Glomerular visceral epithelial cell (primary cell): ENCODE results near the gene WNT1.
A peak's percentile ranks its signal among the peaks of the same experiment; 100 is the strongest.

ENCODE experiments used
- DNase-seq: peaks from one replicate; pipeline ENCODE4 v3.0.0-alpha.2; 2016; ENCODE audit errors: extremely low spot score

Gene WNT1

DNA sequence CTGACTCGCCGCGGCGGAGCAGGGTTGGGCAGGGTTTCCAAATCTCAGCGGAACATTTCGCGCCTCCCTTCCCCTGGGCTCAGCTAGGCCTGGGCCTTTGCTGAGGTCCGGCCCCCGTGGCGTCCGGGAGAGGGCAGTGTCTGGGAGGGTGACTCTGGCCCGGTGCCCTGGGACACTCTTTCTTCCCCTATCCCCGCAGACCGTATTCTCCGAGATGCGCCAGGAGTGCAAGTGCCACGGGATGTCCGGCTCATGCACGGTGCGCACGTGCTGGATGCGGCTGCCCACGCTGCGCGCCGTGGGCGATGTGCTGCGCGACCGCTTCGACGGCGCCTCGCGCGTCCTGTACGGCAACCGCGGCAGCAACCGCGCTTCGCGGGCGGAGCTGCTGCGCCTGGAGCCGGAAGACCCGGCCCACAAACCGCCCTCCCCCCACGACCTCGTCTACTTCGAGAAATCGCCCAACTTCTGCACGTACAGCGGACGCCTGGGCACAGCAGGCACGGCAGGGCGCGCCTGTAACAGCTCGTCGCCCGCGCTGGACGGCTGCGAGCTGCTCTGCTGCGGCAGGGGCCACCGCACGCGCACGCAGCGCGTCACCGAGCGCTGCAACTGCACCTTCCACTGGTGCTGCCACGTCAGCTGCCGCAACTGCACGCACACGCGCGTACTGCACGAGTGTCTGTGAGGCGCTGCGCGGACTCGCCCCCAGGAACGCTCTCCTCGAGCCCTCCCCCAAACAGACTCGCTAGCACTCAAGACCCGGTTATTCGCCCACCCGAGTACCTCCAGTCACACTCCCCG lies 3.0 kb downstream of the WNT1 start:
- DNase-seq, result no peak

DNA sequence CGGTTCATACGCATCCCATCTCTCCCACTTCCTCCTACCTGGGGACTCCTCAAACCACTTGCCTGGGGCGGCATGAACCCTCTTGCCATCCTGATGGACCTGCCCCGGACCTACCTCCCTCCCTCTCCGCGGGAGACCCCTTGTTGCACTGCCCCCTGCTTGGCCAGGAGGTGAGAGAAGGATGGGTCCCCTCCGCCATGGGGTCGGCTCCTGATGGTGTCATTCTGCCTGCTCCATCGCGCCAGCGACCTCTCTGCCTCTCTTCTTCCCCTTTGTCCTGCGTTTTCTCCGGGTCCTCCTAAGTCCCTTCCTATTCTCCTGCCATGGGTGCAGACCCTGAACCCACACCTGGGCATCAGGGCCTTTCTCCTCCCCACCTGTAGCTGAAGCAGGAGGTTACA lies 3.6 kb downstream of the WNT1 start:
- no peak for DNase-seq

- no peak for DNase-seq
These were observed 4.4 kb downstream of the WNT1 start for GRCh38 chr12:48982397-48983080.

DNA sequence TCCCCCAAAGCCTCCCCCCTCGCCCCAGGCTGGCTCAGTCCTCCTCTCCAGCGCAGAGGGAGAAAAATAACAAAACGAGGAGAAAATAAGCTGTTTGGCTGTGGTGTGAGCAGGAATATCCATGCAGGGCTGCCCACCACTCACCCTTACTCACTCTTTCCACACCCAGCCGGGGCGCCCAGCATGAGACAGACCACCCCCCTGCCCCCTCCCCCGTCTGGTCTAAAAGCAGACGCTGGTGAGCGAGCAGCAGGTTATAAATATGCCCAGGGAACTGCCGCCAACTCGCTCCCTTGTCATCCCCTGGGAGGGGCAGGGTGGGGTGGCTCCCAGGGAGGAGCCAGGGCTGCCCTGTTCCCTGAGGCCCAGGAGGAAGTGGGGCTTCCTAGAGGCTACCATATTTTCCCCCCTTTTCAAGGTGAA lies 7.4 kb downstream of the WNT1 start:
- DNase-seq, result no peak

GRCh38 chr12:48985901-48986300 lies 7.8 kb downstream of the WNT1 start:
- no peak for DNase-seq

GRCh38 chr12:48986720-48987291 lies 8.7 kb downstream of the WNT1 start:
- no peak for DNase-seq

- peak; percentile 55 for DNase-seq
These were observed 10.0 kb downstream of the WNT1 start for GRCh38 chr12:48988030-48988649.

- no peak for DNase-seq
These were observed 12.4 kb downstream of the WNT1 start for GRCh38 chr12:48990552-48990951.

GRCh38 chr12:48991247-48992050 lies 13.3 kb downstream of the WNT1 start:
- DNase-seq, result no peak

DNA sequence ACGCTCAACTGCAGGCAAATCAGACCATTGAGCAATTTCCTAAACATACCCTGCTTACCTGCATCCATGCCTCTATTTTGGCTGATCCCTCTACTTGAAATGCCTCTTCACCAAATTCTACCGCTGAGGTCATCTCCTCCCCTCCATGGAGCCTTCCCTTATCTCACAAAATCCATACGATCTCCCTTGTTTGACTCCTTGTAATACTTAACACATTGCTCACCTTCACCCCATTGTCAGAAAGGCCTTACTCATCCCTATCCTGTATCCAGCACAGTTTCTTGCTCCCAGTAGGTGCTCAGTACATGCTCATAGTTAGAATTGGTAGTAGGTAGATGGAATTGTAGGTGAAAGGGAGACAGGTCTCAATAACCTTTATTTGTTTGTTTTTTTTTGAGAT lies 15.7 kb downstream of the WNT1 start:
- no peak for DNase-seq

DNA sequence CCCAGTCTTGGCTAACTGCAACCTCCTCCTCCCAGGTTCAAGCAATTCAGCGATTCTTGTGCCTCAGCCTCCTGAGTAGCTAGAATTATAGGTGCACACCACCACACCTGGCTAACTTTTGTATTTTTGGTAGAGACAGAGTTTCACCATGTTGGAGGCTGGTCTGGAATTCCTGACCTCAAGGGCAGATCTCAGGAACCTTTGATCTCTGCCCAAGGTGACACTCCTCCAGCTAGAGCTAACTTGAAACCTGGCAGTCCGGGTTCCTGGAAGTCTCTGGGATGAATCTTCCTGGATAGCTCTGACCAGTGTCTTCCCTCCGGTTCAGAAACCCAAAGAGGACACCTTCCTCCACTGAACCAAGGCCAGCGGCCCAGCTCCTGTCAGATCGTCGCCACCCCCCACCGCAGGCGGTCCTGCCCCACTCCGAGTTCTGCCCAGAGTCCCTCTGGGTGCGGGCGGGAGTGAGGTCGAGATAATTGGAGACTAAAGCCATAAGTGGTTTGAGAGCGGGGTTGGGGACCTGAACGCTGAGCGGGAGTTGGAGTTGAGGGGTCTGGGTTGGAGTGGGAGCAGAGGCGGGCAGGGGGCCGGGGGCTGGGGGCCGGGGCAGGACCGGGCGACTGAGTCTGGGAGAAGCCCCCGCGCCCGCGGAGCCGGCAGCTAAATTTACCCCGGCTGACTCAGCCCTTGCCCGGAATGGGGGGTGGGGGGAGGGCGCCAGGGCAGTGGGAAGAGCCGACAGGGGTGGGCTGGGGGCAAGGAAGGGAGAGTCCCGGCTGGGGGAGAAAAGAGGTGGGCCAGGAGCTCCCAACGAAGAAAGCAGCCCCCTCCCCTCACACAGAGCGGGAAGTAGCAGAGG lies 16.3 kb downstream of the WNT1 start:
- no peak for DNase-seq

- peak; percentile 79 for DNase-seq
These were observed 17.2 kb downstream of the WNT1 start for GRCh38 chr12:48995086-48995879.

GRCh38 chr12:48996794-48997718 lies 18.9 kb downstream of the WNT1 start:
- peak; percentile 55 for DNase-seq

GRCh38 chr12:48997719-48998496 lies 19.8 kb downstream of the WNT1 start:
- no peak for DNase-seq

- no peak for DNase-seq
These were observed 20.6 kb downstream of the WNT1 start for GRCh38 chr12:48998497-48999353.

DNA sequence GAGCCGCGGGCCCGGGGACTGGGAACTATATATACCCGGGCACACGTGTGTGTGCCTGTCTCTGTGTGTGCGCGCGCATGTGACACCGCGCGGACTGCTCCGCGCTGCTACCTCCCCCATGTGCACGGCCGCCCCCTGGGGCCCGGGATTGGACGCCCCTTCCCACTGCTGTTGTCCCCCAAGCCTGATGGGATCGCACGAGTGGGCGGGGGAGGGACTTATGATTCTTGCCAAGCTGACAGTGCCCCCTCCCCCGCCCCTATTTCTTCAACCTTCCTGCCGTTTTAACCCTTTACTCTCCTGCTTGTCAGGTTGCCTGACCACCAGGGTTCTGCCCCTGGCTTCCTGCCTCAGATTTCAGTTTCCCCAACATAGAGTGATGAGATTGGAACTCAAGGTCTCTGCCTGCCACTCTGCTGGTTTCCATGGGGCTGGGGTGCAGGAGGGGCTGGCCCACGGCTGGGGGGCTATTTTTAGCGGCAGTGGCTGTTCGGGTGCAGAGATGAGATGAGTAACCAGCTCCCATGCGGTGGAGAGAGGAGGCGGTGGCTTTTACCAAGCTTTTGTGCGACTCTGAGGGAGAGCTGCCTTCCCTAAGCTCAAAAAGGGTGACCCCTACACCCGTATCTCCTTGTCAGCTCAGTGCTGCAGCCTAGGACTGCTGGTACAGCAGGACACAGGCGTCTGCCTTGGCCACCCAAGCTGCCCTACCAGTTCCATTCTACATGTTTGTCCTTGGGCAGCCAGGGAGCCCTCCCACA lies 21.4 kb downstream of the WNT1 start, which contains the start of gene DDN:
DDN (minus strand) TSS at position 5 of the 761 bp plus-strand sequence. CDS start 88 bp downstream, outside the sequence.
- peak; percentile 28 for DNase-seq
